Left forelimb (tissue), 1 donor: ENCODE measurements around the gene ALK.

Experiments
- DNase-seq: peaks from one replicate; pipeline ENCODE4 v3.0.0-alpha.2; 2018; ENCODE audit warnings: low spot score

The ALK gene

DNA sequence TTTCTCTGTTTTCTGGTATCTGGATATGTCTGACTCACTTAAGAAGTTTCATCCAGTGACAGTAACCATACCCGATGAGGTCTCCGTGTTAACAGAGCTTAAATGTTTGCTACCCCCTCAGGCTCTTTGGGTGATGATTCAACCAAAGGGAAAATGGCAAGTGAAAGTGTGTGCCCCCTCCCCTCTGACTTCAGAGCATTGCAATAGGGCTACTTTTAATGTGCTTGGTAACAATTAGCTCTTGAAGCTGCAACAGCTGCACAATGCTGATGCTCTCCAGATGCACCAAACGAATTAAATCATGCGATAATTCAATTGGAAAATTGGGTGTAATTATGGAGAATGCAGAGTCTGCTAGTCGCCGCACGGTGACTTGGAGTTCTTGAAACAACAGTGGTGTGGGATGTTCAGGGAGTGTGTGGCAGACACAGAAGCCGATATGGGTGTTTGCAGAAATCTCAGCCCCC is 270.7 kb downstream of the ALK start:
- DNase-seq = no peak

DNA sequence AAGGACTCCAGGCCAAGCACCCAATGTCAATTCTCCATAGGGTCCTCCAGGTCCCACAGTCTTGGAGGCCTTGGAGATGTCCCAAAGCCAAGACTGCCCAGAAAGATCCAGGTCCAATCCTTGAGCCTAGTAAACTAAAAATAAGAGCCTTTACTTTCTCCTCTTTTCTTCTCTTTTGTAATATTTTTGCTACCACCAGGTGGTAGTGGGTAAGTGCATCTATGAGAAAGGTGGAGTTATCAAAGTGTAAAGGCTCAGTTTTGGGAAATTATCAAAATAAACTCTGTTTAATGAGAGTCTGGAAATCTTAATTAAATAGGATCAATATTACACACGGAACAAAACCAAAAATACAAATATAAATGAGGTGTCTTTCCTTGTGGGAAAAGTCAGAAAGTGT is 276.4 kb downstream of the ALK start:
- DNase-seq = no peak

DNA sequence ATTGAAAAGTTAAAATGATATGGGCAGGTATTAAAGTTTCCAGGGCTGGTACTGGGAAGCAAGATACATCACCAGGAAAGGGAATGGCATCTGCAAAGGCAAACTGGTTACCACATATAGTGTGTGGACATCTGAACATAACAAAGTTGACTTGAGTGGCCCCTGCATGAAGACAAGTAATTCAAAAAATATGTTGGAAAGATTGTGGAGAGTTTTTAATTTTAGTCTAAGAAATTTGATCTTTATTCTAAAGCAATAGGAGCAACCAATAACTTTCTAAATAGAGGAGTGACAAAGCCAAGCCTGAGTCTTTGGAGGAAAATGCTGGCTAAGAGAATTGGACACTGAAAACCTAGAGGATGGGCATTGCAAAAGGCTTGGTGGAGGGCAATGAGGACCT is 278.2 kb downstream of the ALK start:
- DNase-seq = no peak

DNA sequence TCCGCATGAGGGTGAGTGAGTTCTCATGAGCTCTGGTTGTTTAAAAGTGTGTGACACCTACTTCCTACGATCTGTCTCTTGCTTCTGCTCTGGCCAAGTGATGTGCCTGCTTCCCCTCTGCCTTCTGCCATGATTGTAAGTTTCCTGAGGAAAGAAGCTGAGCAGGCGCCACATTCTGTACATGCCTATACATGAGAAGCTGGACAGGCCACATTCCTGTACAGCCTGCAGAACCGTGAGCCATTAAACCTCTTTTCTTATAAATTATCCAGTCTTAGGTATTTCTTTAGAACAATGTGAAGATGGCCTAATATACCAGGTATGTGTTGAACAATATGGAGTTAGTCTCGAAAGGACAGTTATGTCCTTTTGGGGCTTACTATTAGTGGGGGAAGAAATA is 281.0 kb downstream of the ALK start:
- DNase-seq = no peak

DNA sequence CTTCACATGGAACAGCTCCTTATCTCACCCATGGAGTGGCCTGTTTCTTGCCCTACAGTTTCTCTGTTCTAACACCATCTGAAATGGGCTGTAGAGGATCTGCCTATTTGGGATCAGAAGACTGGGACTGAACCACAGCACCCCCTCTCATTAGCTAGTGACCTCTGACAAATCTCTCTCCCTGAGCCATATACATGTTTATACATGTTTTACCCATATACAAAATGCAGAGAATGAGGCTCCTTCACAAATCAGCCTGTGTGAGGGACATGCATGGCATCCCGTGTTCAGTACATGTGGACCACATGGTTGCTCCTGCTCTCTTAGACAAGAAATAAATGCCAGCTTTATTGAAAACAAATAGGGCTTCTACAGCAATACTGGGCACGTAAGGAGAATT is 282.7 kb downstream of the ALK start:
- DNase-seq = no peak

DNA sequence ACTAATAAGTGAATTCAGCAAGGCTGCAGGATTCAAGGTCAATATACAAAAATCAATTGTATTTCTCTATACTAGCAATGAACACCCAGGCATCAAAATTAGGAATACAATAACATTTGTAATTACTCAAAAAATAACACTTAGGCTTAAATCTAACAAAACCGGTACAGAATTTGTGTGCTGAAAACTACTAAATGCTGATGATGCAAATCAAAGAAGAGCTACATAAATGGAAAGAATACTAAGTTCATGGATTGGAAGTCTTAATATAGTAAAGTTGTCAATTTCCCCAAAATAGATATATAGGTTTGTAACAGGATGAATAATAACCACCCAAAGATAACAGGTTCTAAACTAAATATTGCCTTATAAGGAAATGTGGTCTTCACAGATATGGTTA is 286.5 kb downstream of the ALK start:
- no peak for DNase-seq

DNA sequence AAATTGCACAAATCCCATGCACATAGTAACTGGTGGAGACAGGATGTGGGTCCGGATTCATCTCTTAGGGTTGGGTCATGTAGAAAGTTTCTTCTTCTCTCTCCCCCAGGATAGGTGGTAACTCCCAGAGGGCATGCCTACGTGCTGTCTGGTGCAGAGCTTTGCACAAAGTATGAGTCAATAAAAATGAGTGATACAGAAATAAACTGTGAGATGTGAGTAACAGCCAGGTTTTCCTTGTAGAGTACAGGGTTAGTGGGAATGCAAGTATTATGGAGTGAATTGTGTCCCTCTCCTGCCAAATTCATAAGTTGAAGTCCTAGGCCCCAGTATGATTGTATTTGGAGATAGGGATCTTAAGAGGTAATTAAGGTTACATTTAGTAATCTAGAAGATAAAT is 289.4 kb downstream of the ALK start:
- no peak for DNase-seq

DNA sequence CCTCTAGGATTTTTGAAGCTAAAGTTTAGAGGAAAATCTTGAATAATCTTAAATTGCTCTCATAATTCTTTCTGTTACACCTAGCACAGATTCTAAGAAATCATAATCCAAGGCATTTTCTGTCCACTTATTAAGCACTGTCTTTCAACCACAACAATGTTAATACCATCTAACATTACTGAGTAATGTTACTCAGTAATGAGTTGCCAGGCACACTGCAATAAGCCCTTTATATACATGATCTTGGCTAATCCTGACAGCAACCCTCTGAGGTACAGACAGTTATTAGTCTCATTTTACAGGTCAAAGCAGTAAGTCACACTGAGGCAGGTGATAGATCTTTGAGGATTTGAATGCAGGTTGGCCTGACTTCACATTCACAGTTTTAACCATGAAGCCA is 291.9 kb downstream of the ALK start:
- DNase-seq = no peak

DNA sequence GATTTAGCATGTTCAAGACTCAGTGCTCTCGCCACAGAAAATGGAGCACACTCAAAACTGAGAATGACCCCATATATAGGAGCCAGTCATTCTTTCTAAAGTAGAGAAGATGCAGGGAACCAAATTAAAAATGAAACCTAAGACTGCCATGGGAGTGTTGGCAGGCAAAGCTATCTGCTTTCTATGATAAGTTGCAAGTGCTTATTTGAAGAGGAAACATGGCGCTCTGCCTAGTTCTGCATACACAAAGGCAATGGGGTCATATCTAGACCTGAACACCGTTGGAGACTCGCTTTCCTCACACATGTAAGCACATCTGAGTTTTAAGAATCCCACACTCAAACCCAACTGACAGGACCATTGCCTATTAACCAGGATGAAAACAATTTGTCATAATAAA is 292.5 kb downstream of the ALK start:
- DNase-seq = no peak

DNA sequence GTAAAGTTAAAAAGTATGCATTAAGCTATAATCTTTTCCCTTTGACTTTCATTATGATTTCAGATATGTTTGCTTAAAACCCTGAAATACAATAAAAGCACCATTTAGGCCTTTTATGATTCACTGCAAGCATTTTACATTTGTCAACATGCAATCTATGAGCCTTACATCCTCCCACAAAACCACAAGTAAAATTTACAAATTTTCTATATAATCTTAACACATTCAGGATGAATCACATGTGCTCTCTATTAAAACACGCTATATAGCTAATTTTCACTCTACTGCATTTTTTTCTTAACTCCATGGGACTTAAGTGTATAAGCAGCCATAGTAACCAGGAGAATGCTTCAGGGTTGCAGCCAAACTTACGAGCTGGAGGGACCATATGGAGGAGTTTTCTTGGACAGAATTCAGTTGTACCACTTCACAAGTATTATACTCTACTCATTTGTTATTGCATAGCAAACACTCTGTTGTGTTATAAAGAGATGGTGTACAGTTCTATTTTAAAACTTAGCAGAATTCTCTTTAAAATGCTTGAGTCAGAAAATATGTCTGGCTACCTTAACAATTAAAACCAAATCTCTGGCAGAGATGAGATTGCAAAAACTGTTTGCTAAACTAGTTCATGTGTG is 293.2 kb downstream of the ALK start:
- no peak for DNase-seq

DNA sequence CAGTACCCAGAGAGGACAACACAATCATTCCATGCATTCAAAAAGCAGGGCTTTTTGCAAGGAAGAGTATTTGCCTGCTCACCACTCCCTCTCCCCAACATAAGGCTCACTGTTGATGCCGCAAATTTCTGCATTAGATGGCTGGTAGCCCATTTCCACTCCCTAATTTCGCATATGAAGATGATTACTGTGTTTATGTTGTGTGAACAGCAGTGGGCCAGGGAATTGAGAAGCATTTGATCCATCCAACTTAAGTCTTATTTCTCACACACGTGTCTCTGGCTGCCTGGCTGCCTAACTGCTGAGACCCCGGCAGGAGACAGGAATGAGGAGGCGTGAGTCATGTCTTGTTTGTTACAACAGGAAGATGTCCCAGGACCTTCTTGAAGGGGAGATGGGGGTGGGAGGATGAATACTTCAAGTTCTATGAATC is 294.1 kb downstream of the ALK start:
- no peak for DNase-seq

DNA sequence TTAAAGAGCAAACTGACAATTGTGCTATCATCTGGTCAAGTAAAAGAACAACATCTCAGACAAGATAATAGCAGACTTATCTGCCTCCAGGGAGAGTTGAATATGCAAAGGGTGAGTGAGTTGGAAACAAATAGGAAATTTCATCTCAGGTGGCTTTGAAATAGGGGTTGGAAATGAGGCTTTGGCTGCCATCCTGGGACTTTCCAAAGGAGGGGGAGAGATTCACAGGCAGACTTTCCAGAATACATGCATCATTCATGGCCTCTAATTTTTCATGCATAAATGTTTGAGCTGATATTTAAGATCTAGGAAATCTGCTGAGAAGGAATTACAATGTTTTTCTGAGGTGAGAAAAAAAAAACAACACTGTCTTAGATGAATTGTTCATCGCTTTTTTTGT is 300.5 kb downstream of the ALK start:
- DNase-seq = no peak

DNA sequence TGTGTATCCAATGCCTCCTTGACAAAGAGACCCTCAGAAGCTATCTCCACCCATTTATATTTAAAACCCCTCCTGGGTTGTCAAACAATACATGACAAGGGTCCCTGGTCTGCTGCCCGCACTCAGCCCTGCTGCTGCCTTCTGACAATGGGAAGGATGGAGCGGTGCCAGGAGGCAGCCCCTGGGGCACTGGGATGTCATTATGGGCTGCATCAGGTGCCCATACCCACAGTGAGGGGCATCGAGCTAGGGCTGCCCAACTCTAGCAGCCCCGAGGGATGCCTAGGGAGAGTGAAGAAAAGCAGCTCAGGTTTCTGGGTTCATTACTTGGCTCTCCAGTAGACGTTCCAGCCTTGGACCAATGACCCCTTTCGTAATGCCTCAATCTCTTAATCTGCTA is 301.7 kb downstream of the ALK start:
- no peak for DNase-seq

DNA sequence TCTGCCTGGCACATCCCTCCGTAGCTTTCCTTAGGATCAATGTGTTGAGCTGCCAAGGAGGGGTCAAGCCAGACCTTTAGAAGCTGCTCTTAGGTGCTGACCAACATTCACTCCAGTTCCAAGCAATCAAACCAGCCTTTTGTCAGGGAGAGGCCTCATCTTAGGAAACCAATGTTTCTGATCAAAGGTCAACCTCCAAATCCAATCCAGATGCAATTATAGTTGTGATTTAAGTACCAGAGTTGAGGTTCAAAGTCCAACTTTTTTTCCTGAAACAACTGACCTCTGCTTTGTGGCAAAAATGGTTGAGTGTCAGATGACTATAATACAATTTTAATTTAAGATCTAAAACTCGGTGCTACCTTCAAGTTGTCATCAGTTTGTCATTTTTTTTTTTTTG is 303.4 kb downstream of the ALK start:
- no peak for DNase-seq

DNA sequence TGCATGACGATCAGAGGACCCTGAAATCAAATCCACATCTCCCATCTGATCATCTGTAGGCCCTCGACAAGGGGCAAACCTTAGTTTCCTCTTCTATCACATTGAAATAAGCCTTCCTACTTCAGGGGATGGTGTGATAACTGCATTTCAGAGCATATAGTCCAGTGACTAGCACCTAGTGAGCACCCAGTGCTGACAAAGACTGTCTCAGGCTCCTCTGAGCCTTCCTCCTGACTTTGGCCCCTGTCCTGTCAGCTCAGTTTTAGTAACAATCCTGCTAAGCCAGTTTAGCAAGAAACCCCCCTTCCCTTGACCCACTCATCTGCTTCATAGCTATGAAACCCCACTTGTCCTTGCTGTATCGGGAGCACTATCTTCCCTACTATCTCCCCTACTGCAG is 304.0 kb downstream of the ALK start:
- DNase-seq = no peak

DNA sequence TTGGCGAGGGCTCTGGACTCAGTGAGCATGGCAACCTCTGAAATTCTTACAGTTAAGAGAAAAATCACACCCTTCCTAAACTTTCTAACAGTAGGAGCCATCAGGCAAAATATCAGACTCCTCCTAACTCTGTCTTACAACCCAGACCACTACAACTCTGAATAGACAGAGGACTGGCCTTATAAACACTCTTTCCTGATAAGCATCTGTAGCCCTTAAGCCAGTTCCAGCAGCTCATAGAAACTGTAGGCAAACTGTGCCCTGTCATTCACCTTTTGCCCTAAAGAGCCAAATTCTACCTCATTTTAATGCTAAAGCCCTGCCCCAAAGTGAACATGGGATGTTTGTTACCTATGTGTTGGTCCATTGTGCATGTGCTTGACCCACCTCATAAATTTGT is 304.8 kb downstream of the ALK start:
- no peak for DNase-seq

DNA sequence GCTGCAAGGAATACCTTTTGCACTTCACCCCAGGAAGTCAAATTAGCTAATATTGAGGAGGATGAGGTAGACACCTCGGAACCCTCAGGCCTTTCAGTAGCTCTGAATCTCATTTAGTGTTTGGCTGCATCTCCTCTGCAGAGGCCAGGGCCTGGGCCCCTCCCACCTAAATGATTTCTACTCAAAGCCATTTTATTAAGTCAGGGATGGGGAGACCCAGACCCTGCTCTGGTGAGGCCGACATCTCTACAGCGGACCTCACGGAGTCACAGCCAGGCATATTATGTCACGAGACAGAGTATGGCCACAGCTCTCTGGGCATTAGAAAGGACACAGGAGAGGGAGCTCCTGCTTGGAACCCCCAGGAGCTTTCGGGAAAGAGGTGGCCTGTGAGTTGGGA is 305.5 kb downstream of the ALK start:
- no peak for DNase-seq

DNA sequence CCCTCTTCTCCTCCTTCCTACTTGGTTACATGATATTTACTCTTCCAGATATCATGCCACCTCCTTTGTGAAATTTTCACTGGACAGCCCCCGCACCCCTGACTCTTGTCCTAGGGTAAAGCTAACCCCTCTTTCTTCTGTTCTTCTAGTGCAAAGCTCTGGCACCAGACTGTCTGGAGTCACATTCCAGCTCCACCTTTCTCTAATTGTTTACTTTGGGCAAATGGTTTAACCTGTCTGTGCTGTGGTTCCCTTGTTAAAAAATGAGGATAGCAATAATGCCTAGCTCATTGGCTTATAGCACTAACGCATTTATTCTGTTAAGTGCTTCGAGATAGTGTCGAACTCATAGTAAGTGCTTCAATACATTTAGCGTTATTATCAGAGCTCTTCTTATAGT is 306.2 kb downstream of the ALK start:
- DNase-seq = no peak

DNA sequence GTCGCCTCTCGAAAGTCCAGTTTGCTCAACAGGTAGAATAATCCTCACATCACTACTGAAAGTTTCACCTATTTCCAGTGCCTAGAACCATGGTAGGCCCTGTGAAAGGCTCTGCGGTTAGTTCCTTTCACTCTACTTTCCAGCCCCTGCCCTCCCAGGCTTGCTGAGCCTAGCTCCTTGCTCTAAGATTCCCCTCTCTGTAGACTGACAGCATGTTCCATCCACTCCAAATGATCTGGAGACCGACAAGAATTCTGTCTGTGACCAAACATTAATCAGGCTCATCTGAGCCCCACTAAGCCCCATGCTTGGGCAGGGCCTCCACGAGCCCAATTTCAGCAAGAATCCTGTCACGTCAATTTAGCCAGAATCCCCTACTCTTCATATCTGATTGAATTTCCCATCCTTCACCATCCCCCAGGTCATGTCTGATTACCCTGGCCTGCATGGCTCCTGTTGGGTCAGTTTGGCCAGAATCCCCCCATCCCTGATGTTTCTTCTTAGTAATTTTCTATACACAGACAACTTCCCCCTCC is 307.0 kb downstream of the ALK start:
- DNase-seq = no peak

DNA sequence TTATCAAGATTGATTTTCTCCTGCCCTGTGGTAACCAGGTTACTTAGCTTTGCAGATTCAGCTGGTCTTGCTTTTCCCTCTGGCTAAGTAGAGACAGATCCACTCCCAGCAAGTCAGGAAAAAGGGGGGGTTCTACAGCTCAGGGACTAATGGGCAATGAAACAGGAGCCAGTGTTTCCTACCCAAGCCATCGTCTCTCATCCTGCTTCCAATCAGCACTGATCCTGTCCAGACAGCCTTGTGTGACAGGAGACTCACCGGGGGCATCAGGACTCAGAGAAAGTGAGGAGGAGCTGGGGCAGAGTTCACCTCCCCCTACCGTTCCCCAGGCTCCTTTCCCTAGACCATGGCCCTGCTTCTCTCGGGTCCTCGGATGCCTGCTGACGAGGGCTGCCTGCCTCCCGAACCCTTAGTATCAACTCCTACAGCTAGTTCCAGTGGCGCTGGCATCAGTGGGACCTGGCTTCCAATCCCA is 307.6 kb downstream of the ALK start:
- no peak for DNase-seq

DNA sequence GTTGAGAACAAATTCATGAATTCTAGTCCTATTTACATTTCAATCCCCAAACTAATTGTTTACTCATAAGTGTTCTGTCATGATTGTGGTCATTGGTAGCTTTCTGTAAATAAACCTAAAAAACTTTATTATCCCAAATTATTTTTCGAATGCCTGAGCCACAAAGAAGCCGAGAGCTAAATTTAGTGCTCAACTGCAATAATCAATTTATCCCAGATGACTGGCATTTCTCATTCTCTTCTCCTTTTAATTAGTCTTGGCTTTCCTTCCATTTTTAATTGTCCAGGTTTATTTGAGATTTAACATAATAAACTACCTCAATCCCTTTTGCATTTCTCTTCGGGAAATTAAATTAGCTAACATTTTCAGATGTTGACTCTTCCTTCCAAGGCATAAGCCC is 308.3 kb downstream of the ALK start:
- DNase-seq = no peak

DNA sequence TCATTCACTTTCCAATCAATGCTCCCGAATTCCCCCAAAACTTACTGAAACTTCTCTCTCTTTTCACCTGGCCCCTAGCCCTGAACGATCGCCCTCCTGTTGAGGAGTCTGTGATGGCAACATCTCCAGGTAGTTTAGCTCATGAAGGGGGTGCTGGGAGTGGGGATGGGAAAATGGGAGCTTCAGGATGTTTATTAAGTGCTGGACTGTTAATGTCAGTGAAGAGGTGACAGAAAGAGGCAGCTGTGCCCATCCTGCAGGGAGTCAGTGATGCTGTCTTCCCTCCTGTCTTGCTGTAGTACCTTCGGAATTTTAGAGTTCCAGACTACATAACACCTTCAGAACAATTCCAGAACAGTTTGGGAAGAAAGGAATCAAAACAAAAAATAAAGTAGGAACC is 308.8 kb downstream of the ALK start:
- DNase-seq = no peak

DNA sequence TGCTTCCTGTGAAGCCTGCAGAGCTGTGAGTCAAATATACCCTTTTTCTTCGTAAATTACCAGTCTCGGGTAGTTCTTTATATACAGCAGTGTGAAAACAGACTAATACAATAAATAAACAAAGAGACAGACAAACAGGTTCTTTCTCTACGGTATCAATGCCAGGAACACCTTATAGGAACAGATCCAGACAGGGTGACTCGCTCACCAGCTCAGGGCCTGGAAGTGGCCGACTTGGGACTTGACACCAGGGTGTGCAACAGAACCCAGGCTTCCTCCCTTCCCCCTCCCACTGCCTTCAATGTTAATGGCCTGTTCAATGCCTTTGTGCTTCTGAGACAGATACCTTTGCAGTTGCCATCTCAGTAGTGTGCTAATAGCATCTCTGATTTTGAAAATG is 309.5 kb downstream of the ALK start:
- no peak for DNase-seq

DNA sequence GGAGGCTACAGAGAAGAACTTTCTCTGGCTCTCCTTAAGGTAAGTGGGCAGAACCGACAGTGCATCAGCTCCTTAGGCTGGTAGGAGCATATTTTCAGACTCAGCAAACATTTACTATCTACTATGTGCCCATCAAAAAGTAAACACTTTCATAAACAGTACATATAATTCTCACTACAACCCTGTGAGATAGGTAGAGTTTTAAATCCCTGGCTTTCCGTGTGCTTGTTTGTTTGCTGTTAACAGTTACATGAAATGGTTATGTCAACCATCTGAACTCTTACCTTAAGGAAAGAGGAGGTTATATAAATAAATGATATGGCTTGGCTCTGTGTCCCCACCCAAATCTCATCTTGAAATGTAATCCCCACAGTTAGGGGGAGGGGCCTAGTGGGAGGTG is 310.1 kb downstream of the ALK start:
- no peak for DNase-seq
